ENCODE measurements around the gene GPR25.

Gene GPR25

DNA sequence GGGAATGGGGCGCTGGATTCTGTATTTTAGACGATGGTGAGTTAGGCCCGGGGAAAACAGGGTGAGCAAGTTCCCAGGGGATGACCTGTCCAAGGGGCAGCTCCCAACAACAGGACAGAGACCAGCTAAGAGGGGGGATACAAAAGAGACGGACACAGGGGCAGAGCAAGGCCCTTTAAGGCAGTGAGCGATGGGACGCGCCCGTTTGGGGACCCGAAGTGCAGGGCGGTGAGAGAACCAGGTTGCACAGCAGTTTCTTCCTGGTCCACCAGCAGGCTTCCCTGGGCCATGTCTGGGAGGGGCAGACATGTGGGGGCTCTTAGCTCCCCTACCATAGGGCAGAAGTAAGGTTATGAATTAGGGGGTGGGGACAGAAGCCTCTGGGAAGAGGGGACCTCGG is 43.9 kb downstream of the GPR25 start:
- no peak for DNase-seq

- DNase-seq = no peak
These were observed 44.6 kb downstream of the GPR25 start for GRCh38 chr1:200917291-200917817.

DNA sequence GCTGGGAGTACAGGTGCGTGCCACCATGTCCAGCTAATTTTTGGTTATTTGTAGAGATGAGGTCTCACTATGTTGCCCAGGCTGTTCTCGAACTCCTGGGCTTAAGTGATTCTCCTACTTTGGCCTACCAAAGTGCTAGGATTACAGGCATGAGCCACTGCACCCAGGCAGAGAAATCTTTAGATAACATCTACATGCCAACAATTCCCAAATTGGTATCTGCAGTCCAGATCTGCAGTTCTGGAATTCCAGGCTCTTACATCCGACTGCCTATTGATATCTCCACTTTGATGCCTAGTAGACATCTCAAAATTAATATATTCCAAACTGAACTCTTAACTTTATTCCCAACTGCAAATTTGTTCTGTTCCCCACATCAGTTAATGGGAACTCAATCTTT is 45.2 kb downstream of the GPR25 start:
- no peak for DNase-seq

- DNase-seq = no peak
These were observed 46.6 kb downstream of the GPR25 start for GRCh38 chr1:200919386-200919785.

- no peak for DNase-seq
These were observed 48.9 kb downstream of the GPR25 start for GRCh38 chr1:200921571-200922110.

- no peak for DNase-seq
These were observed 49.6 kb downstream of the GPR25 start for GRCh38 chr1:200922406-200922805.

GRCh38 chr1:200923601-200924000 is 50.8 kb downstream of the GPR25 start:
- no peak for DNase-seq
